Kasumi-1 (cell line): Measurements from ENCODE around the gene JADE2.

Source experiments
- DNase-seq, 2 experiments: peaks; one replicate each; lab custom pipeline; 2025; lab: John Stamatoyannopoulos, UW

Gene JADE2

GRCh38 chr5:134570365-134570758 lies 44.9 kb downstream of the JADE2 start:
- no peak for DNase-seq

GRCh38 chr5:134570886-134571285 lies 45.4 kb downstream of the JADE2 start:
- no peak for DNase-seq

GRCh38 chr5:134571693-134572405 lies 46.4 kb downstream of the JADE2 start:
- no peak for DNase-seq

GRCh38 chr5:134572811-134573210 lies 47.3 kb downstream of the JADE2 start:
- DNase-seq, result no peak

- DNase-seq, result no peak
These were observed 49.1 kb downstream of the JADE2 start for GRCh38 chr5:134574521-134574920.

- DNase-seq, result no peak
These were observed 49.8 kb downstream of the JADE2 start for GRCh38 chr5:134575316-134575715.

GRCh38 chr5:134576386-134577021 lies 51.0 kb downstream of the JADE2 start:
- DNase-seq, result no peak

GRCh38 chr5:134577022-134577795 lies 51.7 kb downstream of the JADE2 start:
- DNase-seq, result no peak

- DNase-seq, result peak; percentile 72 to 84
These were observed 52.5 kb downstream of the JADE2 start for GRCh38 chr5:134577796-134578577.

GRCh38 chr5:134578578-134579283 lies 53.3 kb downstream of the JADE2 start:
- DNase-seq, result no peak

GRCh38 chr5:134579284-134579771 lies 53.9 kb downstream of the JADE2 start:
- no peak for DNase-seq

GRCh38 chr5:134580001-134580460 lies 54.6 kb downstream of the JADE2 start:
- no peak for DNase-seq

GRCh38 chr5:134581241-134581981 lies 55.9 kb downstream of the JADE2 start:
- DNase-seq, result no peak

GRCh38 chr5:134582281-134582680 lies 56.8 kb downstream of the JADE2 start:
- no peak for DNase-seq

- DNase-seq, result no peak
These were observed 57.5 kb downstream of the JADE2 start for GRCh38 chr5:134582941-134583340.

- no peak for DNase-seq
These were observed 58.3 kb downstream of the JADE2 start for GRCh38 chr5:134583766-134584165.

GRCh38 chr5:134584662-134585061 lies 59.2 kb downstream of the JADE2 start:
- no peak for DNase-seq

GRCh38 chr5:134585966-134586365 lies 60.5 kb downstream of the JADE2 start:
- DNase-seq, result no peak

GRCh38 chr5:134586866-134587524 lies 61.5 kb downstream of the JADE2 start:
- peak; percentile 91 to 92 for DNase-seq
